Measurements from ENCODE around the gene POU4F3.

- TF ChIP-seq KDM5A (IDR thresholded peaks at IDR 0.05; ENCODE audit: low read length) (no peak), CTCF (IDR thresholded peaks at IDR 0.05; ENCODE audit: control extremely low read depth in 1 of 3, insufficient read depth in 1 of 3, low read depth in 1 of 3, low read length in 3 of 3) (no peak), NRF1 (IDR thresholded peaks at IDR 0.05; ENCODE audit: low read depth, low read length) (no peak), SIX5 (IDR thresholded peaks at IDR 0.05; ENCODE audit: low read depth, low read length) (no peak), POLR2A (IDR thresholded peaks at IDR 0.05; ENCODE audit: control extremely low read depth in 1 of 2, low read depth in 2 of 2, low read length in 2 of 2) (no peak), EP300 (IDR thresholded peaks at IDR 0.05; ENCODE audit: borderline replicate concordance in 1 of 2, low read depth in 2 of 2, low read length in 2 of 2) (no peak)
Measured at GRCh38 chr5:146337928-146338327, 711 bp upstream of the POU4F3 start.

Data from H1 (cell line).